Astrocyte of the cerebellum (primary cell): ENCODE results near the gene NXPH1.

Experiments
- DNase-seq: peaks from one replicate; pipeline ENCODE4 v3.0.0-alpha.2; 2011; ENCODE audit warnings: low read depth
- H3K4me3 ChIP-seq: 2 replicates; pipeline ENCODE4 v1.5.1; 2011; ENCODE audit warnings: mild to moderate bottlenecking, low read depth, low read length, moderate library complexity
- CTCF ChIP-seq: IDR thresholded peaks from 2 replicates; pipeline ENCODE4 v1.5.1; 2012; ENCODE audit warnings: low read length, low read depth, moderate library complexity, mild to moderate bottlenecking; ENCODE audit errors: missing control alignments
- in situ Hi-C: cut with HindIII; loops from 2 replicates; pipeline ENCODE4 v1.10.0; 2017; ENCODE audit warnings: low sequenced_read_pairs

The NXPH1 gene

GRCh38 chr7:8511855-8512254 is 78.4 kb downstream of the NXPH1 start:
- DNase-seq = no peak
- in situ Hi-C loops = no loop called here
- TF ChIP-seq CTCF = no peak
- H3K4me3 ChIP-seq = no peak overlapping the region

GRCh38 chr7:8514781-8515519 is 81.5 kb downstream of the NXPH1 start:
- in situ Hi-C loops = no loop called here
- no peak for TF ChIP-seq CTCF
- H3K4me3 ChIP-seq = no peak overlapping the region
- DNase-seq = no peak

- no peak for DNase-seq
- H3K4me3 ChIP-seq = no peak overlapping the region
- in situ Hi-C loops = no loop called here
- no peak for TF ChIP-seq CTCF
Measured at GRCh38 chr7:8515640-8516185, 82.3 kb downstream of the NXPH1 start.

GRCh38 chr7:8516976-8517375 is 83.6 kb downstream of the NXPH1 start:
- DNase-seq = no peak
- in situ Hi-C loops = no loop called here
- no peak for TF ChIP-seq CTCF
- no peak overlapping the region for H3K4me3 ChIP-seq

- in situ Hi-C loops = no loop called here
- DNase-seq = no peak
- no peak overlapping the region for H3K4me3 ChIP-seq
- no peak for TF ChIP-seq CTCF
Measured at GRCh38 chr7:8528311-8528710, 94.9 kb downstream of the NXPH1 start.

GRCh38 chr7:8531991-8532515 is 98.6 kb downstream of the NXPH1 start:
- no peak for DNase-seq
- no peak for TF ChIP-seq CTCF
- in situ Hi-C loops = no loop called here
- H3K4me3 ChIP-seq = no peak overlapping the region
